Fibroblast of skin of abdomen (primary cell): Measurements from ENCODE around the gene RNF167.

Experiments used
- DNase-seq: peaks from one replicate; pipeline ENCODE4 v3.0.0-alpha.2; 2013

RNF167 gene

GRCh38 chr17:4986951-4987766, 47.1 kb downstream of the RNF167 start, which contains the start of gene CAMTA2:
CAMTA2 (minus strand) TSS chr17:4987675; CDS start chr17:4986222, 1,453 bp downstream.
- DNase-seq = peak; percentile 79

- DNase-seq = peak; percentile 10
Measured at GRCh38 chr17:4987767-4988567, 47.9 kb downstream of the RNF167 start.

- no peak for DNase-seq
Measured at GRCh38 chr17:4994081-4994595, 54.1 kb downstream of the RNF167 start.
